PC-3 (cell line): ENCODE results near the gene CELA1. TPM values are rescaled to one million over a fixed set of nuclear protein-coding genes. Genes with fewer than 3 reads are reported as not detected.

Experiments used
- ATAC-seq: fragments of 200-7000 bp; cut with Tn5 transposase; 2 replicates; pipeline ENCODE4 v1.9.1; 2020; ENCODE audit warnings: mild to moderate bottlenecking, moderate library complexity
- BruUV-seq: library from RNA; stranded (reverse); fragments of 400-500 nt; replicated peaks from 2 replicates; lab custom pipeline; 2021; lab: Mats Ljungman, UMichigan
- CTCF ChIA-PET: fragments of 300-600 bp; sonication (Branson Sonifier 250); formaldehyde crosslinking; loops from one replicate; lab custom pipeline; 2022; ENCODE audit warnings: antibody characterized with exemption; lab: Charles Lee
- POLR2A ChIA-PET: fragments of 300-600 bp; sonication (Branson Sonifier 250); formaldehyde crosslinking; loops from one replicate; lab custom pipeline; 2022; ENCODE audit warnings: antibody characterized with exemption; ENCODE audit not compliant: unreplicated experiment; lab: Charles Lee
- DNase-seq: peaks from one replicate; pipeline ENCODE4 v3.0.0-alpha.2; 2015
- H2AFZ ChIP-seq: fragments of 300-600 bp; sonication (generic); 2 replicates; pipeline ENCODE4 v1.6.0; 2016; ENCODE audit warnings: antibody characterized with exemption, low read length
- H3F3A ChIP-seq: fragments of 300-600 bp; sonication (generic); one replicate; pipeline ENCODE4 v1.6.0; 2017; ENCODE audit warnings: antibody characterized with exemption, low read length, control low read depth, mild to moderate bottlenecking; ENCODE audit not compliant: unreplicated experiment
- H3K27ac ChIP-seq: fragments of 300-600 bp; sonication (generic); 2 replicates; pipeline ENCODE4 v1.5.1; 2016; ENCODE audit warnings: mild to moderate bottlenecking, low read length
- H3K27me3 ChIP-seq: fragments of 300-600 bp; sonication (generic); 2 replicates; pipeline ENCODE4 v1.6.1; 2016; ENCODE audit warnings: low read length, mixed read lengths
- H3K36me3 ChIP-seq: fragments of 300-600 bp; sonication (generic); 2 replicates; pipeline ENCODE4 v1.6.1; 2016; ENCODE audit warnings: low read depth, mixed run types, low read length, mixed read lengths
- H3K4me1 ChIP-seq: fragments of 300-600 bp; sonication (generic); 2 replicates; pipeline ENCODE4 v1.5.1; 2016; ENCODE audit warnings: low read length; ENCODE audit not compliant: insufficient read depth
- H3K4me2 ChIP-seq: fragments of 300-600 bp; sonication (generic); 2 replicates; pipeline ENCODE4 v1.6.0; 2016; ENCODE audit warnings: low read length
- H3K4me3 ChIP-seq: fragments of 300-600 bp; sonication (generic); 2 replicates; pipeline ENCODE4 v1.5.1; 2016; ENCODE audit warnings: mild to moderate bottlenecking, low read length, mixed read lengths
- H3K79me2 ChIP-seq: fragments of 300-600 bp; sonication (generic); 2 replicates; pipeline ENCODE4 v1.6.1; 2017; ENCODE audit warnings: low read length, mixed read lengths
- H3K9ac ChIP-seq: fragments of 300-600 bp; sonication (generic); 2 replicates; pipeline ENCODE4 v1.6.0; 2016; ENCODE audit warnings: mild to moderate bottlenecking, low read length
- H3K9me2 ChIP-seq: fragments of 300-600 bp; sonication (generic); replicated peaks from 2 replicates; pipeline ENCODE4 v1.6.1; 2016; ENCODE audit warnings: mixed run types, low read length, mixed read lengths
- H3K9me3 ChIP-seq: fragments of 300-600 bp; sonication (generic); 2 replicates; pipeline ENCODE4 v1.6.1; 2016; ENCODE audit warnings: low read length, mixed read lengths
- H4K20me1 ChIP-seq: fragments of 300-600 bp; sonication (generic); 2 replicates; pipeline ENCODE4 v1.6.1; 2016; ENCODE audit warnings: low read length, mixed read lengths
- CTCF ChIP-seq: fragments of 300-600 bp; sonication (generic); conservative IDR thresholded peaks from 2 replicates; pipeline ENCODE4 v1.5.1; 2017; ENCODE audit warnings: antibody characterized with exemption, low read depth, mild to moderate bottlenecking, low read length
- EZH2 ChIP-seq: fragments of 300-600 bp; sonication (generic); IDR thresholded peaks from one replicate; pipeline ENCODE4 v1.6.1; 2017; ENCODE audit warnings: antibody characterized with exemption, mild to moderate bottlenecking, low read length; ENCODE audit not compliant: unreplicated experiment
- EZH2phosphoT487 ChIP-seq: fragments of 300-600 bp; sonication (generic); IDR thresholded peaks from 2 replicates; pipeline ENCODE4 v1.6.1; 2018; ENCODE audit warnings: mild to moderate bottlenecking, antibody characterized with exemption, low read length, borderline replicate concordance
- intact Hi-C: fragments of 100-400 bp; cut with micrococcal nuclease; formaldehyde crosslinking; loops from 2 replicates; pipeline ENCODE4 v1.9.0; 2023
- total RNA-seq: library from RNA; depleted of rRNA; stranded (reverse); fragments of >200 nt; gene quantifications from 2 replicates; pipeline ENCODE4 v1.2.3, GENCODE V29; 2014

The CELA1 gene
- total RNA-seq, 1 experiment from 2014 or later: not detected

DNA sequence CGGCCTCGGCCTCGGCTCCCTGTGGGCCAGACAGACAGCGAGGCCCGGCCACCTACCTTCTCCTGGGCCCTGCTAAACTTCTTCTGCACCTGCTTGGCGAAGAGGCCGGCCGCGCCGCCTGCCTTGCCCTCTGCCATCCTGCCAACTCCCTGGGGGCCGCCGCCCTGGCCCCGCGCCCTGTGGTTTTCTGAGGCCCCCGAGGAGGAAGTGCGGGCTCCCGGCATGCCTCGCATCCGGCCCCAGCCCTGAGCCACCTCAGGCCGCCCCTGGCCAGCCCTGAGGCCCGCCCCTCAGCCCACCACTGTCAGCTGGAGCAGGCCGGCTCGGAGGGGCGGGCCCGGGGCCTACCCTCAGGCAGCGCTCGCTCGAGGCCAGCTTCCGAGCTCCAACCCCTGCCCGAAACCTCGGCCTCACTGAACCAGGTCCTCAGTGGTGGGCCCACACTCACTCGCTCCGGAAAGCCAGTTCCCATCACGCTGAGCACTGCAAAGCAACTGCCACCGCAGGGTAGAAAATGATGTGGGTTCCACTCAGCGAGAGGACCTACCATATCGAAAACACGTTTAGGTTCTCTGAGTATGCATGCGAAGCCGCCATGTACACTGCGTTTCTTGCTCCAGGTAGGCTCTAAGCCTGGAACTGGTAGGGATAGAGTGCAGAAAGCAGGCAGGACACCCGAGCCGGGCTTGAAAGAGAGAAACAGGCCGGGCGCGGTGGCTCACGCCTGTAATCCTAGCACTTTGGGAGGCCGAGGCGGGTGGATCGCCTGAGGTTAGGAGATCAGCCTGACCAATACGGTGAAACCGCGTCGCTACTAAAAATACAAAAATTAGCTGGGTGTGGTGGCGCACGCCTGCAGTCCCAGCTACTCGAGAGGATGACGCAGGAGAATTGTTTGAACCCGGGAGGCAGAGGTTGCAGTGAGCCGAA is 22.2 kb downstream of the CELA1 start, which contains the start of gene BIN2:
TSS of gene BIN2 (minus strand) at position 209 of the 930 bp plus-strand sequence. CDS start at position 137, 72 bp downstream.
- H4K20me1 ChIP-seq: no peaks in the 10 kb centered on the region
- no peak within 1 kb of the TSS for H3K9ac ChIP-seq
- H3K79me2 ChIP-seq: no peaks in the 10 kb centered on the region
- no peaks in the 10 kb centered on the region for H3K36me3 ChIP-seq
- H3K27ac ChIP-seq: no peak within 1 kb of the TSS
- no peak for DNase-seq
- CTCF ChIA-PET: no interaction called here
- no peaks in the 10 kb centered on the region for H3K27me3 ChIP-seq
- H3K4me3 ChIP-seq: no peak within 1 kb of the TSS
- no peaks in the 10 kb centered on the region for H3K9me2 ChIP-seq
- POLR2A ChIA-PET: no interaction called here
- H2AFZ ChIP-seq: no peak within 1 kb of the TSS
- H3K4me1 ChIP-seq: peaks cover 8% of the 10 kb centered on the region; the same call in 1 of the 2 replicates
- no peaks in the 10 kb centered on the region for H3K9me3 ChIP-seq
- H3F3A ChIP-seq: no peaks in the 10 kb centered on the region
- no peak for ATAC-seq
- no TSS peak for BruUV-seq
- TF ChIP-seq EZH2phosphoT487 (no peak), EZH2 (no peak), CTCF (no peak)
- H3K4me2 ChIP-seq: no peak within 1 kb of the TSS
- intact Hi-C loops: no loop called here

GRCh38 chr12:51323317-51323960 is 23.0 kb downstream of the CELA1 start:
- H4K20me1 ChIP-seq: no peaks in the 10 kb centered on the region
- DNase-seq (no peak), ATAC-seq (no peak)
- no peaks in the 10 kb centered on the region for H3K36me3 ChIP-seq
- H3K79me2 ChIP-seq: no peaks in the 10 kb centered on the region
- no peaks in the 10 kb centered on the region for H3K27me3 ChIP-seq
- TF ChIP-seq EZH2 (no peak), CTCF (no peak), EZH2phosphoT487 (no peak)
- intact Hi-C loops: no loop called here
- H3K9ac ChIP-seq: no peak overlapping the region
- ChIA-PET CTCF (no interaction called here), POLR2A (no interaction called here)
- H3K9me3 ChIP-seq: no peaks in the 10 kb centered on the region
- no peak overlapping the region for H2AFZ ChIP-seq
- H3K4me1 ChIP-seq: peaks cover 16% of the 10 kb centered on the region
- H3F3A ChIP-seq: no peaks in the 10 kb centered on the region
- H3K27ac ChIP-seq: no peak overlapping the region
- no peak overlapping the region for H3K4me3 ChIP-seq
- no peaks in the 10 kb centered on the region for H3K9me2 ChIP-seq
- no TSS peak for BruUV-seq
- no peak overlapping the region for H3K4me2 ChIP-seq
